Stimulated activated CD8-positive, alpha-beta memory T cell treated with anti-CD3 and anti-CD28 coated beads, Interleukin-2, amount 100 ng/mL, for 1 hour (primary cell): Measurements from ENCODE around the gene DNAJB1.
"Not testable (repeated sequence)": the region's sequence is repeated elsewhere in the genome, so short reads cannot be mapped to it uniquely, and the experiment has no call there.

Experiments used
- DNase-seq, 2 donors: peaks; one replicate each; pipeline ENCODE4 v3.0.0-alpha.2; 2020; ENCODE audit warnings: low read depth in 2 of 2

Gene DNAJB1

DNA sequence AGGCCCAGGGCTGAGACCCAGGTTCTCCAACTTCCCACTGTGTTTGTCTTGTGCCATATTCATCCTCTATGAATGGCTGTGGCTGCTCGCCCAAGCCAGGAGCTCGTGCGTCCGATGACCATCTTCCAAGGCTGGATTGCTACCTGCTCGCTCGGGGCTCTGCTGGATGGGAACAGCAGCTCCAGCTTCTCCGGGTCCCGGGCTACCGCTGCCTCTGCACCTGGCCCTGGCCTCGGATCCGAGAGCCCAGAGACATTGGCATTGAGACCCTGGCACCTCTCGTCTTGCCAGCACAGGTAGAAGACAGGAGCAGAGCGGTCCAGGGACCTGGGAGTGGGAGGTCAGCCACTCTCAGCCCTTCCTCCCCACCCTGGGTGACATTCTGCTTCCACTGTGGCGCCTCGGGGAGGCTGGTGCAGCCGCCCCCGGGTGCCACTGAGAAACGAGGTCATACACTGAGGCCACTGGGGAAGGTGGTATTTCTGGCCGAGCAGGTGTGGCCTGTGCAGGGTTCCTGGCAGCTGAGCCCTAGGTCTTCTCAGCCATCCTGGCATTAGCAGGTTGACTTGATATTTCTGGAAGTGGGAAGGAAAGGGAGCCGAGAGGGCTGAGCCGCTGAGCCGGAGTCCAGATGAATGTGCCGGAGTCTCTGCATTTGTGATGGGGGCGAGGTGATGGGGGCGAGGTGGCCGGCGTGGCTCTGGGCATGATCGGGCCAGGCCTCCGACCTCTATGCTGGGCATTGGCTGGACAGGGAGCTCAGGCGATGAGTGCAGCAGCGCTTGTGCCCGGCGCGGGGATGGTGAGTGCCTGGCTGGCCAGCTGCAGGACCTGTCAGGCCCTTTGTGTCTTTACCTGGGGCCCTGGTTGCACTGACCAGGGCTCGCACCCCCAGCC, 35.1 kb upstream of the DNAJB1 start:
- DNase-seq, result no peak

DNA sequence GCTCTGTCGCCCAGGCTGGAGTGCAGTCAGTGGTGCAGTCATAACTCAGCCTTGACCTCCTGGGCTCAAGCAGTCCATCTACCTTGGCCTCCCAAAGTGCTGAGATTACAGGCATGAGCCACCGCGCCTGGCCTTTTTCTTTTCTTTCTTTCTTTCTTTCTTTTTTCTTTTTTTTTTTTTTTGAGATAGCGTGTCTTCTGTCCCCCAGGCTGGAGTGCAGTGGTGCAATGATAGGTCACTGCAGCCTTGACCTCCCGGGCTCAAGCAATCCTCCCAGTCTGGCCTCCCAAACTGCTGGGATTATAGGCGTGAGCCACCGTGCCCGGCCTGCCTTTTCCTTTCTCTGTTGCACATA, 33.8 kb upstream of the DNAJB1 start:
- DNase-seq, result not testable (repeated sequence)

- peak; percentile 61 to 69 for DNase-seq
Measured at GRCh38 chr19:14551134-14552005, 33.2 kb upstream of the DNAJB1 start.

GRCh38 chr19:14550201-14550754, 32.1 kb upstream of the DNAJB1 start:
- no peak for DNase-seq

DNA sequence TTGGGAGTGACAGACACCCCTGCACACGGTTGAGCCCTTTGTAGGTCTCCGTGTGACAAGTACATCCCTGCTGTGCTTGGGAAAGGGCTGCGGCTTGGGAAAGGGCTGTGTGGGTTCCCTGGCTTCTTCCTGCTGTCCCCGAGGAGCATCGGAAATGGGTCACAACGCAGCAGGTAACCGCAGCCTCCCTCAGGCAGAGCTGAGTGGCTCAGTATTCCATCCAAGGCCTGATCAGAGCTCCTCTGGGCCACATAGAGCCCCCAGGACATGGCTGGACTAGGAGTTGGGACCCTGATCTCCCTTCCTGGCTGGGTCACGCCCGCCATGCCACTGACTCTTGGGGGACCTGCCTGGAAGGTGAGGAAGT, 27.5 kb upstream of the DNAJB1 start:
- no peak for DNase-seq

DNA sequence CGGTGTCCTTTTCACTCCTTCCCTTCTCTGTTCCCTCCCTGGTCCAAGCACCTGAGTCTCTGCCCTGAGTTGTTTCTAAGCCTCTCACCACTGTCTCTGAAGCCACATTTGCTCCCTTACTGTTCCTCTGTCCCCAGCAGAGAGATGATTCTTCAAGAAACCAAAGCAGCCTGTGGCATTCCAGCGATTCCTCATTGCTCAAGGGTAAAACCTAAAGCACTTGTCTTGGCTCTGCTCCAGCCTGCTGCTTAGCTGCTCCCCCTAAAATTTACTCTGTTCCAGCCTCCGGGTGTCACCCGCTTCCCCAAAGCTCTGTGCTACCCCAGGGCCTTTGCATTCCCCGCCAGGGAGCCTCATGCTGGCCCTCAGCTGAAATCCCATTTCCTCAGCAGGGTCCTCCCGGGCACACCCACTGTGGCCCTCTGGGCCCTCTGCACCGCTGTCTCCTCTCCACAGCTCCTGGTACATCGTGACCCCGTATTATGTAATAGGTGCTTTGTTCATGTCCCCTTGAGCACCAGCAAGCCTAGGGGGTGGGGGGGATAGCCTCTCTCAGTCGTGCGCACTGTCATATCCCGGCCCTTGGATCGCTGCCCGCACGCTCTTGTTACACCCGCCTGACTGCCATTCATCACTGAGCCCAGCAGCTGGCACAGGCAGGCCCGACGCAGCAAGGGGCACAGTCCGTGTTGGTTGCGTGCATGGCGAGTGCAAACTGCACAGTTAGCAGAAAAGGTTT, 26.9 kb upstream of the DNAJB1 start:
- DNase-seq, result no peak

GRCh38 chr19:14544047-14544446, 25.9 kb upstream of the DNAJB1 start:
- DNase-seq, result no peak

DNA sequence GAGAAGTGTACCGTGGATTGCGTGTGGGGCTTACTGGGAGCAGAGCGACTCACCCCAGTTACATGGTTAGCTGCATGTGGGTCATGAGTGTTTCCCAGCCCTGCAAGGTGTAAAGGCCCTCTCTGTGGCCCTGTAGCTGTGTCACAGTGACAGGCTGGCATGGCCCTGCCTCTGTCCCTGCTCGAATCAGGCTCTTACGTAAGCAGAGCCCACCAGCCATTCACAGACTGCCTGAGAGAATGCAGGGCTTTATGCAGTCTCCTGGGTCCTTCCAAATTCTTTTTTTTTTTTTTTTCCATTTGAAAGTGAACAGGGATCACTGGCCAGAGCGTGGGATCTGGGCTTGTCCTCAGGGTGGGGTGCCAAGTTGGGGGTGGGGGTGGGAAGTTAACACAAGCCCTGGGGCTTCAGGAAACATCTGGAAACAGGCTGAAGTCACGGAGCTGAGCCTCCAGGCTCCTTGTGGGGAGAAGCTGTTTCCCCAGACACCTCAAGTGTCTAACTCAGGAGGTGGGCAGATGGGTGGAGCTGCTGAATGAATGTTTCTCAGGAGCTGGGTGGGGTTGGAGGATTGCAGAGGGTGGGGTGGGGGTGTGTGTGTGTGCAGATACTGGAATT, 24.6 kb upstream of the DNAJB1 start:
- no peak for DNase-seq

DNA sequence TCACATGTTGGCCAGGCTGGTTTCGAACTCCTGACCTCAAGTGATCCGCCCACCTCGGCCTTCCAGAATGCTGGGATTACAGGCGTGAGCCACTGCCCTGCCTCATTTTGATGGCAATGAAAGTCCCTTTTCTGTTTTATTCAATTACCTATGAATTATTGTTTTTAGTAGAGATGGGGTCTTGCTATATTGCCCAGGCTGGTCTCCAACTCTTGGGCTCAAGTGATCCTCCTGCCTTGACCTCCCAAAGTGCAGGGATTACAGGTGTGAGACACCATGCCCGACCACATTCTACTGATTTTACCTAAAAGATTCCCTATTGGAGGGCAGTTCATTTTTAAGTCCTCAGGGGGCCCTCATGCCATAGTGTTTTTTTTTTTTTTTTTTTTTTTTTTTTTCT, 23.8 kb upstream of the DNAJB1 start:
- DNase-seq, result not testable (repeated sequence)

DNA sequence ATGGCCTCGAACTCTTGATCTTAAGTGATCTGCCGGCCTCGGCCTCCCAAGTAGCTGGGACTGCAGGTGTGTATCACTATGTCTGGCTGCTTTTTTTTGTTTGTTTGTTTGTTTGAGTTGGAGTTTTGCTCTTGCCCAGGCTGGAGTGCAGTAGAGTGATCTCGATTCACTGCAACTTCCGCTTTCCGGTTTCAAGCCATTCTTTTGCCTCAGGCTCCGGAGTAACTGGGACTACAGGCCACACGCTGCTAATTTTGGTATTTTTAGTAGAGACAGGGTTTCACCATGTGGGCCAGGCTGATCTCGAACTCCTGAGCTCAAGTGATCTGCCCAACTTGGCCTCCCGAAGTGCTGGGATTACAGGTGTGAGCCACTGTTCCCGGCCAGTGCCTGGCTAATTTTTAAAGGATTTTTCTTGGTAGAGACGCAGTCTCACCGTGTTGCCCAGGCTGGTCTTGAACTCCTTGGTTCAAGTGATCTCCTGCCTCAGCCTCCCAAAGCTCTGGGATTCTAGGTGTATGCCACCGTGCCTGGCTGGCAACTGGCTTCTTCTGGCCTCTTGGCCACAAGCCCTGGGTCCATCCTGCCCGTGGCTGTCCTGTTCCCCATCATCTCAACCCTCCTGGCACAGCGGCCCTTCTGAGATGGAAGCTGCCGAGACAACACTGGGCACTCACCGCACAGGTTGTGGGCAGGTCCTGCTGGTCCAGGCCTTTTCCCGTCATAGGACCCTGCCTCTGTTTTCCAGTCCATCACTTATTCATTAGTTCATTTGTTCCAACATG, 22.7 kb upstream of the DNAJB1 start:
- no peak for DNase-seq

- DNase-seq, result no peak
Measured at GRCh38 chr19:14536926-14537692, 18.9 kb upstream of the DNAJB1 start.

- DNase-seq, result no peak
Measured at GRCh38 chr19:14533450-14533849, 15.3 kb upstream of the DNAJB1 start.

DNA sequence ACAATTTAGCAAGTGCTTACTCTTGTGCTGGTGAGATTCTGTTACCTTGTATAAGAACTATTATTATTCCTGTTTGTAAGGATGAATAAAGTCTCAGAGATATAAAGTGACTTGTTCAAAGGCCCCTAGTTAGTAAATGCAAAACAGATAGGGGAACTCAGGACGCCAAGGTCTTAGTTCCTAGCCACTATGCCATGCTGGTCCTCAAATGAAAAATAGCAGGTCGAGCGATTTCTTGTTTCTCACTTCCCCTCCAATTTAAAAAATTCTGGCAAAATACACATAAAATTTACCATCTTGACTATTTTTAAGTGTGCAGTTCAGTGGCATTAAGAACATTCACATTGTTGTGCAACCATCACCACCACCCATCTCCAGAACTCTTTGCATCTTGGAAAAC, 12.3 kb upstream of the DNAJB1 start:
- DNase-seq, result no peak

DNA sequence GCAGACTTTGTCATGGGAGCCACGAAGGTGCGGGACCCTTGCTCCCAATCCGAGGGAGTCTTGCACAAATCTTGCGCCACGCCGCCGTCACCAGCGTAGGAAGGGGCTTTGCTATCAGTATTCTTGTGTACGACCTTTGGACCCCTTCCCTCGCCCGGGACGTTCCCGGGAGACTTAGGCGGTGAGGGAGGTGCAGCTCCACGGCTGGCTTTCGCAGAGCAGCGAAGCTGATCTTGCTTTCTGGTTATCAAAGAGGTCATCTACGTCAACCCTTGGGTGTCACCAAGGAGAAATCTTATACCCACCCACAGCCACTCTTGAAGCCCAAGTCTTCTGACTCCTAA, 11.8 kb upstream of the DNAJB1 start:
- DNase-seq, result no peak

GRCh38 chr19:14529254-14530004, 11.2 kb upstream of the DNAJB1 start, which contains the start of gene TECR:
TSS of gene TECR (plus strand) at chr19:14529594. CDS start at chr19:14529697, 103 bp downstream.
- DNase-seq, result peak; percentile 98 to 100

DNA sequence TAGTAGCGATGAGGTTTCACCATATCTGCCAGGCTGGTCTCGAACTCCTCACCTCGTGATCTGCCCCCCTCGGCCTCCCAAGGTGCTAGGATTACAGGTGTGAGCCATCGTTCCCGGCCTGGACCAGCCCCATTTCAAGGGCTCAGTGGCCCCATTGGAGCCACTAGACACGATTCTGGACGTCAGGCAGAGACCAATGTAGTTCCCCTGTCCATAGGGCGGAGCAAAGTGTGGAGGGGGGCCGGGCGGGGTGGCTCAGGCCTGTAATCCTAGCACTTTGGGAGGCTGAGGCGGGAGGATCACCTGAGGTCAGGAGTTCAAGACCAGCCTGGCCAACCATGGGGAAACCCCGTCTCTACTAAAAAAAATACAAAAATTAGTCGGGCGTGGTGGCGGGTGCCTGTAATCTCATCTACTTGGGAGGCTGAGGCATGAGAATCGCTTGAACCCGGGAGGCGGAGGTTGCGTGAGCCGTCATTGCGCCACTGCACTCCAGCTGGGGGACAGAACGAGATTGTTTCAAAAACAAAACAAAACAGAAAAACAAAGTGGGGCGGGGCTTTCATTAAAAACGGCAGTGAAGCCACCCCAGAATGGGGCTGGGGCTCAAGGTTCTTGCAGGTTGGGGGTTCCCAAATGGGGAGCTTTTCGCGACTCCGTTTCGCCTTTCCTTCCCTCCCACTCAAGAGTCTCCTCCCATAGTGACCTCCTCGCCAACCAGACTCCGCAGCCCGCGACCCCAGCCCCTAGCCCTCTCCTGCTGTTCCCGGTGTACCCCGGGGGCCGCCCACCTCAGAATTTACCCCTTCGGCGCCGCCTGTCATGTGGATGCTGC, 10.4 kb upstream of the DNAJB1 start:
- no peak for DNase-seq

DNA sequence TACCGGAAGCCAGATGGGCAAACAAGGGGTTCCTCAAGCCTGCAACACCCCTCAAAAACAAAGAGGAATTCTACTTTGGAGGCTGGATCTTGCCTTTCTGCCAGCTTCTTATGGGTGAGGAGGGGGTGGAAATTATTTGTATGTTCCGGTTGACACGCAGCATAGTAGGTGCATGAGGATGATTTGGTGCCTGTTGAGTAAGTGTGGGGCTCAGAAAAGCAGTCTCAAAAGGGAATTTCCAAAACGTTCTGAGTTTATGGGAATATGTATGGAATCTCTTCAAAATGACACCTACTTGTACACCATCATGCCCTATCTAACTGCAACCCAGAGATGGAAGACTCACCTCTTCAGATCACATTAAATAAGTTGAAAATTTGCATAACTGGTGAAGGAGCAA, 8.2 kb upstream of the DNAJB1 start:
- DNase-seq, result no peak

GRCh38 chr19:14525729-14526128, 7.5 kb upstream of the DNAJB1 start:
- no peak for DNase-seq
